Tibial nerve (tissue), 4 donors: ENCODE data around the gene GRIN2A. TPM values are rescaled to one million over a fixed set of nuclear protein-coding genes. Genes with fewer than 3 reads are reported as not detected.

Source experiments
- DNase-seq, 2 donors: peaks; one replicate each; pipeline ENCODE4 v3.0.0-alpha.2; 2019; ENCODE audit warnings: low spot score in 2 of 2
- H3K27ac ChIP-seq, 4 donors: fragments of 200-600 bp; sonication (generic) in 3 of 4; one replicate each; pipeline ENCODE4 v1.5.1; 2017 to 2019; ENCODE audit warnings: mild to moderate bottlenecking in 1 of 4
- H3K27me3 ChIP-seq, 2 donors: fragments of 200-600 bp; sonication (generic) in 1 of 2; one replicate each; pipeline versions ENCODE4 v1.5.1 to v1.6.0; 2017 to 2019
- H3K36me3 ChIP-seq, 3 donors: fragments of 200-600 bp; sonication (generic); one replicate each; pipeline ENCODE4 v1.5.1; 2018 to 2019
- H3K4me1 ChIP-seq, 4 donors: fragments of 200-600 bp; sonication (generic) in 3 of 4; one replicate each; pipeline ENCODE4 v1.5.1; 2017 to 2019
- H3K4me3 ChIP-seq, 4 donors: fragments of 200-600 bp; sonication (generic) in 3 of 4; one replicate each; pipeline ENCODE4 v1.5.1; 2017 to 2019; ENCODE audit warnings: mild to moderate bottlenecking in 1 of 4, moderate library complexity in 1 of 4
- H3K9me3 ChIP-seq, 4 donors: fragments of 200-600 bp; sonication (generic) in 3 of 4; one replicate each; pipeline ENCODE4 v1.5.1; 2017 to 2019
- EP300 ChIP-seq, 2 donors: sonication (generic); formaldehyde crosslinking; IDR thresholded peaks; one replicate each; pipeline ENCODE4 v1.6.1; 2017; ENCODE audit warnings: antibody characterized with exemption in 2 of 2, mild to moderate bottlenecking in 1 of 2
- POLR2A ChIP-seq, 2 donors: fragments of 450-650 bp; IDR thresholded peaks; one replicate each; pipeline ENCODE4 v1.6.1; 2017; ENCODE audit warnings: antibody characterized with exemption in 2 of 2, mild to moderate bottlenecking in 2 of 2, moderate library complexity in 2 of 2
- WGBS, 2 donors: methylation state at CpG; one replicate each; pipeline ENCODE4 v1.1.5; 2018; 5-methylcytosine and 5-hydroxymethylcytosine counted together
- total RNA-seq, 4 donors: library from RNA; depleted of rRNA; stranded (reverse); fragments of >200 nt; gene quantifications; one replicate each; pipeline ENCODE4 v1.1.0, GENCODE V29; 2016
- TF ChIP-seq, protein P1 (sequence below), 5 experiments: fragments of 200-600 bp in 3 of 5; fragments of 450-650 bp in 2 of 5; sonication (generic) in 3 of 5; IDR thresholded peaks; one replicate each; pipeline ENCODE4 v1.5.1; 2016 to 2019; ENCODE audit warnings: antibody characterized with exemption in 5 of 5, mild to moderate bottlenecking in 3 of 5, moderate library complexity in 2 of 5

The GRIN2A gene
- total RNA-seq, 4 donors from 2014 or later = under 0.01 to 0.44 (median 0.39) TPM; not detected in 1

DNA sequence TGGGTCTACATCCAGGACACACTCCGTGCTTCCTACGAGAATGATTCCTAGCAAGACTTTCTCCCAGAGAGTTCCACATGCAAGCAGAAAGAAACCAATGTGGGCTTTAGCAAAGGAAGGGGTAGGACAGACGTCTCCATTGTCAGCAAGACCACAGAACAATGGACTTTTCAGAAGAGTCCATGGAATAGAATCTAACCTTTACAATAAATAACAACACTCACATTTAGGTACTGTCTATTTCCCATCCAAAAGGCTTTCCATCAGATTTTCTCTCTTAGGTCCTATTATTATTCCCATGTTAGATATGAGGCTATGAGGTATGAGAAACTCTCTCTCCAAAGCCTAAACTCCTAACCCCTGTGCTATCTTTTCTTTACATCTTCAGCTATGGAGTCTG lies 360.9 kb downstream of the GRIN2A start:
- Histone ChIP-seq H3K36me3 (no peaks in the 10 kb centered on the region), H3K27me3 (no peaks in the 10 kb centered on the region), H3K4me1 (peaks cover 0 to 4% (median 0%) of the 10 kb centered on the region in 4 donors), H3K9me3 (no peaks in the 10 kb centered on the region), H3K27ac (no peak overlapping the region), H3K4me3 (no peak overlapping the region)
- TF ChIP-seq EP300 (IDR thresholded peaks at IDR 0.05) = no peak
- TF ChIP-seq, protein P1, sequence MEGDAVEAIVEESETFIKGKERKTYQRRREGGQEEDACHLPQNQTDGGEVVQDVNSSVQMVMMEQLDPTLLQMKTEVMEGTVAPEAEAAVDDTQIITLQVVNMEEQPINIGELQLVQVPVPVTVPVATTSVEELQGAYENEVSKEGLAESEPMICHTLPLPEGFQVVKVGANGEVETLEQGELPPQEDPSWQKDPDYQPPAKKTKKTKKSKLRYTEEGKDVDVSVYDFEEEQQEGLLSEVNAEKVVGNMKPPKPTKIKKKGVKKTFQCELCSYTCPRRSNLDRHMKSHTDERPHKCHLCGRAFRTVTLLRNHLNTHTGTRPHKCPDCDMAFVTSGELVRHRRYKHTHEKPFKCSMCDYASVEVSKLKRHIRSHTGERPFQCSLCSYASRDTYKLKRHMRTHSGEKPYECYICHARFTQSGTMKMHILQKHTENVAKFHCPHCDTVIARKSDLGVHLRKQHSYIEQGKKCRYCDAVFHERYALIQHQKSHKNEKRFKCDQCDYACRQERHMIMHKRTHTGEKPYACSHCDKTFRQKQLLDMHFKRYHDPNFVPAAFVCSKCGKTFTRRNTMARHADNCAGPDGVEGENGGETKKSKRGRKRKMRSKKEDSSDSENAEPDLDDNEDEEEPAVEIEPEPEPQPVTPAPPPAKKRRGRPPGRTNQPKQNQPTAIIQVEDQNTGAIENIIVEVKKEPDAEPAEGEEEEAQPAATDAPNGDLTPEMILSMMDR (IDR thresholded peaks at IDR 0.05) = no peak
- no peak for DNase-seq
- 39 to 44% methylated on average over 3 of the region's 3 CpGs for whole genome bisulfite sequencing, 2 donors

DNA sequence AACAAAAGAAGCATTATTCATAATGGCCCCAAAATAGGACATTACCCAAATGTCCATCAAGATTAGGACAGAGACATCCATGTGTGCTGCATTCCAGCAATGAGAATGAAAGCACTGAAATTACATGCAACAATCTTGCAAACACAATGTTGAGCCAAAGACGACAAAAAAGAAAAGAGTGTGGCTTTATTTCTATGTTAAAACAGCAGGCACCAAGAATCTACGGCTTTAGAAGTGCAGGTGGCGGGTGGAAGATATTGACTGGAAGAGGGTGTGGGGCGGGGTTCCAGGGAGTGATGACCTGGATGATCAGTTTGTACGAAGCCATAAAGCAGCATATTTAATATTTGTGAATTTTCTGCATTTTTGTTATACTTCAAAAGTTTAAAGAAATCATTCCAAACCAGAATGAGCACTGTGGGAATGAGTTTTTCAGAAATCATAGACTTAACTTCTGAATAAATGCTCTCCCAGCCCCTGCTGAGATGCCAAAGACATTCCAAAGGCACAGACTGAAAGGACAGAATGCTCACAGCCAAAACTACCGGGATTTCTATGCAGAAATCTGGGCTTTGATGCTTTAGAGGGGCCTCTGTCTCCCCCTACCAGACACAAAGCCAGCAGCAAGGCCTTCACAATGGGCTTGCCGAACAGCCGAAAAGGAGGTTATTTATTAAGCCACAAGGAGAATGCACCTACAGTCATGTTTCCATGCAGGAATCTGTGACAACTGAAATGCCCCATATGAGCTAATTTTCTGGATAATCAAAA lies 361.6 kb downstream of the GRIN2A start:
- Histone ChIP-seq H3K4me1 (peaks cover 0 to 4% (median 0%) of the 10 kb centered on the region in 4 donors), H3K27me3 (no peaks in the 10 kb centered on the region), H3K36me3 (no peaks in the 10 kb centered on the region), H3K27ac (no peak overlapping the region), H3K9me3 (no peaks in the 10 kb centered on the region), H3K4me3 (no peak overlapping the region)
- DNase-seq = no peak
- TF ChIP-seq EP300 (IDR thresholded peaks at IDR 0.05) = no peak
- TF ChIP-seq, protein P1 (IDR thresholded peaks at IDR 0.05) = no peak
- TF ChIP-seq POLR2A (IDR thresholded peaks at IDR 0.05) = no peak
- 35% methylated on average over 8 of the region's 8 CpGs for WGBS, 2 donors

DNA sequence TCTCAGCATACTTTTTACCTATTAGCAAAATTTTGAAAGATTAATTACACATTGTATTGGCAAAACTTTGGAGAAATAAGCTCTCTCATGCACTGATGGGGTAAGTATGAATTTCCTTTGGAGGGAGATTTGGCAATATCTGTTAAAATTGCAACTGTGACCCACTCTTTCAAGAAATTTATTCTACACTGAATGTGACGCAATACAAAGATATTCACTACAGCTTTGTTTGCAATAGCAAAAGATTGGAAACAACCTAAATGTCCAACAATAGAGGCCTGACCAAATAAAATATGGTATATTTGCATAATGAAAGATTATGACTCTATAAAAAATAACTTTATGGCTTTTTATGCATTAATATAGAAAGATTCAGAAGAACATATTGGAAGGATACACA lies 363.5 kb downstream of the GRIN2A start:
- 78 to 93% methylated on average over 1 of the region's 1 CpG for WGBS, 2 donors
- no peak overlapping the region for H3K27ac ChIP-seq
- H3K27me3 ChIP-seq = no peaks in the 10 kb centered on the region
- no peak overlapping the region for H3K4me3 ChIP-seq
- DNase-seq = no peak
- TF ChIP-seq EP300 (IDR thresholded peaks at IDR 0.05) (no peak), POLR2A (IDR thresholded peaks at IDR 0.05) (no peak)
- TF ChIP-seq, protein P1 (IDR thresholded peaks at IDR 0.05) = no peak
- H3K36me3 ChIP-seq = no peaks in the 10 kb centered on the region
- peaks cover 0 to 4% (median 0%) of the 10 kb centered on the region in 4 donors for H3K4me1 ChIP-seq
- H3K9me3 ChIP-seq = no peaks in the 10 kb centered on the region

DNA sequence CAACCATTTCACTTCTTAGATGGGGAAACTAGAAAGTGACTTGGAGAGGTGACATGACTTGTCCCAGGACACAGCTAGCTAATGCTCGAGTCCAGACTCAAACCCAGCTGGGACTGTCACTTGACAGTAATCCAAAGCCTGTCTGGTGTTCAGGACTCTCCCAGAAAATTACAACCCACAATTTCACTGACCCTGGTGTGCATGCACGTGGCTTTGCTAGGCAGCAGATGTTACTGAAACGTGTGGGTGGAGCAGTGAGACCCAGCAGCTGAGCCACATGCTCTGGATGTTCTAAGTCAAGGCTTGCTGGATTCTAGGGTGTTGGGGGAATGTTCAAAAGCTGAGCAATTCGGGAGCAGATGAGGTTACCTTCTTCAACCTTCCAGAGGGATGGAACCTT lies 364.6 kb downstream of the GRIN2A start:
- WGBS, 2 donors = 48 to 52% methylated on average over 4 of the region's 4 CpGs
- Histone ChIP-seq H3K4me3 (no peak overlapping the region), H3K36me3 (no peaks in the 10 kb centered on the region), H3K27ac (no peak overlapping the region), H3K4me1 (peaks cover 0 to 4% (median 0%) of the 10 kb centered on the region in 4 donors), H3K27me3 (no peaks in the 10 kb centered on the region), H3K9me3 (no peaks in the 10 kb centered on the region)
- no peak for TF ChIP-seq EP300 (IDR thresholded peaks at IDR 0.05)
- TF ChIP-seq, protein P1 (IDR thresholded peaks at IDR 0.05) = no peak
- no peak for TF ChIP-seq POLR2A (IDR thresholded peaks at IDR 0.05)
- no peak for DNase-seq

DNA sequence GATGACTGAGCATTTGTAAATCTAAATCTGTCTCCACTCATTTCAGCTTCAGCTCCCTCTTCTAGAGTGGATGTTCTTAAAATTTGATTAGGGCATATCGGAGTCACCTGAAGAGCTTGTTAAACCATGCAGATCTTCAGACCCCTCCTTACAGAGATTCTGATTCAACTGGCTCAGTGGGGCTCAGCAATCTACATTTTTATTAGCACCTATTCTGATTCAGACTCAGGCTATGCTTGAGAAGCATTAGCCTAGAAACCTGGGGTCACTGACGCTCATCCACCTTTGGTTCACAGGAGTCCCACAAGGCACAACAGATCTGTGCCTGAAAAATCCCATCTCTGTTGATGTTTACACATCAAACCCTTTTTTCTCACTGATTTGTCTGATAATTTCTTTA lies 365.6 kb downstream of the GRIN2A start:
- H3K27me3 ChIP-seq = no peaks in the 10 kb centered on the region
- WGBS, 2 donors = 64 to 66% methylated on average over 2 of the region's 2 CpGs

More for the DNA sequence above, 365.6 kb downstream of the GRIN2A start:
- peaks cover 0 to 4% (median 0%) of the 10 kb centered on the region in 4 donors for H3K4me1 ChIP-seq
- no peak overlapping the region for H3K4me3 ChIP-seq
- no peak overlapping the region for H3K27ac ChIP-seq
- no peaks in the 10 kb centered on the region for H3K36me3 ChIP-seq
- TF ChIP-seq EP300 (IDR thresholded peaks at IDR 0.05) (no peak), POLR2A (IDR thresholded peaks at IDR 0.05) (no peak)
- TF ChIP-seq, protein P1 (IDR thresholded peaks at IDR 0.05) = no peak
- H3K9me3 ChIP-seq = no peaks in the 10 kb centered on the region
- no peak for DNase-seq
